HepG2 (cell line): ENCODE data around the gene GSK3A. TPM values are rescaled to one million over a fixed set of nuclear protein-coding genes. Genes with fewer than 3 reads are reported as not detected.

ENCODE experiments used
- GZF1 ChIP-seq: sonication (generic); formaldehyde crosslinking; IDR thresholded peaks from 2 replicates; pipeline ENCODE4 v1.5.1; 2020; ENCODE audit warnings: mild to moderate bottlenecking, missing genetic modification reagents
- HES4 ChIP-seq: sonication (generic); formaldehyde crosslinking; IDR thresholded peaks from 2 replicates; pipeline ENCODE4 v1.9.0; 2021; ENCODE audit warnings: mild to moderate bottlenecking, missing genetic modification reagents, borderline replicate concordance
- HOXA7 ChIP-seq: sonication (generic); formaldehyde crosslinking; IDR thresholded peaks from 2 replicates; pipeline ENCODE4 v1.8.1; 2022; ENCODE audit warnings: mild to moderate bottlenecking, missing genetic modification reagents, moderate library complexity
- MAF1 ChIP-seq: sonication (generic); formaldehyde crosslinking; IDR thresholded peaks from 2 replicates; pipeline ENCODE4 v1.5.0; 2020; ENCODE audit warnings: missing genetic modification reagents, borderline replicate concordance
- MAZ ChIP-seq, 2 experiments: sonication (generic) in 1 of 2; formaldehyde crosslinking in 1 of 2; IDR thresholded peaks; 2 replicates each; pipeline versions ENCODE4 v1.5.0 to v1.6.1; 2012 to 2020; ENCODE audit warnings: low read depth in 2 of 2, mild to moderate bottlenecking in 2 of 2, borderline replicate concordance in 1 of 2, improper control_type of control experiment in 1 of 2, low read length in 1 of 2, missing genetic modification reagents in 1 of 2, moderate library complexity in 1 of 2
- TEAD3 ChIP-seq: optimal IDR thresholded peaks from 2 replicates; pipeline ENCODE3; 2016; ENCODE audit warnings: borderline replicate concordance
- ZNF800 ChIP-seq: sonication (generic); formaldehyde crosslinking; IDR thresholded peaks from 2 replicates; pipeline ENCODE4 v1.4.0; 2020; ENCODE audit warnings: missing genetic modification reagents
- polyA plus RNA-seq, 8 experiments: library from polyadenylated mRNA; depleted of rRNA in 3 of 8; stranded (reverse) in 7 of 8; unstranded in 1 of 8; fragments of >200 nt; fragmentation: Illumina TruSeq in 4 of 8; extraction: Trizol in 4 of 8; gene quantifications; 2 replicates each; pipeline versions ENCODE4 v1.2.1 to v1.2.3, GENCODE V29; 2011 to 2016; ENCODE audit warnings: low read depth in 4 of 8, missing spikeins in 1 of 8, mixed read lengths in 1 of 8; ENCODE audit not compliant: insufficient read depth in 1 of 8
- total RNA-seq, 5 experiments: library from RNA; depleted of rRNA; stranded (reverse); fragments of >200 nt; fragmentation: Illumina TruSeq; extraction: Trizol; gene quantifications; 2 replicates each; pipeline ENCODE4 v1.2.3, GENCODE V29; 2016; ENCODE audit warnings: low read depth in 1 of 5
- TF ChIP-seq, protein P1 (sequence below): sonication (generic); formaldehyde crosslinking; IDR thresholded peaks from 2 replicates; pipeline ENCODE4 v1.4.0; 2020; ENCODE audit warnings: mild to moderate bottlenecking, missing genetic modification reagents
- TF ChIP-seq, protein P2 (sequence below): sonication (generic); formaldehyde crosslinking; IDR thresholded peaks from 2 replicates; pipeline ENCODE4 v1.8.1; 2023; ENCODE audit warnings: mild to moderate bottlenecking, missing genetic modification reagents
- TF ChIP-seq, protein P3 (sequence below): sonication (generic); formaldehyde crosslinking; IDR thresholded peaks from 2 replicates; pipeline ENCODE4 v1.4.0; 2020; ENCODE audit warnings: mild to moderate bottlenecking, missing genetic modification reagents
- TF ChIP-seq, protein P4 (sequence below): IDR thresholded peaks from 2 replicates; pipeline ENCODE4 v1.6.1; 2016; ENCODE audit warnings: missing biosample characterization, missing genetic modification reagents, low read depth

GSK3A gene
- total and polyA plus RNA-seq, 2 of the 13 experiments (the other 11 are each of a cell fraction or from before 2014, with no cell fraction given): 16.9 to 52.5 TPM

DNA sequence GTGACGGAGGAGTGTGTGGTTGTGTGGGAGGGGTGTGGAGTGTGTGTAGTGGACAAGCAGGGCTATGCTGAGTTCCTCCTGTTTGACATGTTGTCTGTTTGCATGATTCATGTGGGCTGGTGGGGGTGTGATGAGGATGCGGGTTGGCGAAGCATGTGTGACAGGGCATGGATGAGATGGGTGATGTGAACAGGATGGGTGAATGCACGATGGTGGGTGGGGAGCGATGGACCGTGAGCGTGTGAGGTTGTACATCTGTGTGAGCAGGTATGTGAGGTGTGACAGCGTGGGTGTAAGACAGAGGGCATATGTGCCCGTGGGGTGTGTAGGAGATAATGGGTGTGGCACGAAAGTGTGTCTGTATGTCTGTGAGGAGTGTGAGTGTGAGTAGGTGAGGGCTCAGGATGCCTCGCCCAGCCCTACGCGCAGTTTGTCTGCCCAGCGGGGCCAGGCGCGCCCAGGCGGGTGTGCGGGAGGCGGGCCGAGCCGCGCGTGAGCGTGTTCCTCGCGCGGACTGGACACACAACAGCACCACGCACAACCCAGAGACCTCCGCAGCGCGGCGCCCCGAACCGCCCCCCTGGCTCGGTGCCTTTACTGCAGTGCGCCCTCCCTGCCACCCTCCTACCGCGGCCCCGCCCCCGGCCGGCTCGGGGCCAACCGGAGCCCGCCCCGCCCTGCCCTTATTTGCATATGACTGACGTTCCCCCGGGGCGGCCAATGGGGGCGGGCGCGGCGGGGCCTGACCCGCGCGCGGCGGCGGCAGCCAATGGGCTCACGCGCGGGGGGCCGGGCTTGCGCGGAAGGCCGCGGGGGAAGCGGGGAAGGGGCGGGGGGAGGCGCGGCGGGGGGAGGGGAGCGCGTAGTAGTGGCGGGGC is 41.0 kb upstream of the GSK3A start (continued):
- TF ChIP-seq, protein P1, sequence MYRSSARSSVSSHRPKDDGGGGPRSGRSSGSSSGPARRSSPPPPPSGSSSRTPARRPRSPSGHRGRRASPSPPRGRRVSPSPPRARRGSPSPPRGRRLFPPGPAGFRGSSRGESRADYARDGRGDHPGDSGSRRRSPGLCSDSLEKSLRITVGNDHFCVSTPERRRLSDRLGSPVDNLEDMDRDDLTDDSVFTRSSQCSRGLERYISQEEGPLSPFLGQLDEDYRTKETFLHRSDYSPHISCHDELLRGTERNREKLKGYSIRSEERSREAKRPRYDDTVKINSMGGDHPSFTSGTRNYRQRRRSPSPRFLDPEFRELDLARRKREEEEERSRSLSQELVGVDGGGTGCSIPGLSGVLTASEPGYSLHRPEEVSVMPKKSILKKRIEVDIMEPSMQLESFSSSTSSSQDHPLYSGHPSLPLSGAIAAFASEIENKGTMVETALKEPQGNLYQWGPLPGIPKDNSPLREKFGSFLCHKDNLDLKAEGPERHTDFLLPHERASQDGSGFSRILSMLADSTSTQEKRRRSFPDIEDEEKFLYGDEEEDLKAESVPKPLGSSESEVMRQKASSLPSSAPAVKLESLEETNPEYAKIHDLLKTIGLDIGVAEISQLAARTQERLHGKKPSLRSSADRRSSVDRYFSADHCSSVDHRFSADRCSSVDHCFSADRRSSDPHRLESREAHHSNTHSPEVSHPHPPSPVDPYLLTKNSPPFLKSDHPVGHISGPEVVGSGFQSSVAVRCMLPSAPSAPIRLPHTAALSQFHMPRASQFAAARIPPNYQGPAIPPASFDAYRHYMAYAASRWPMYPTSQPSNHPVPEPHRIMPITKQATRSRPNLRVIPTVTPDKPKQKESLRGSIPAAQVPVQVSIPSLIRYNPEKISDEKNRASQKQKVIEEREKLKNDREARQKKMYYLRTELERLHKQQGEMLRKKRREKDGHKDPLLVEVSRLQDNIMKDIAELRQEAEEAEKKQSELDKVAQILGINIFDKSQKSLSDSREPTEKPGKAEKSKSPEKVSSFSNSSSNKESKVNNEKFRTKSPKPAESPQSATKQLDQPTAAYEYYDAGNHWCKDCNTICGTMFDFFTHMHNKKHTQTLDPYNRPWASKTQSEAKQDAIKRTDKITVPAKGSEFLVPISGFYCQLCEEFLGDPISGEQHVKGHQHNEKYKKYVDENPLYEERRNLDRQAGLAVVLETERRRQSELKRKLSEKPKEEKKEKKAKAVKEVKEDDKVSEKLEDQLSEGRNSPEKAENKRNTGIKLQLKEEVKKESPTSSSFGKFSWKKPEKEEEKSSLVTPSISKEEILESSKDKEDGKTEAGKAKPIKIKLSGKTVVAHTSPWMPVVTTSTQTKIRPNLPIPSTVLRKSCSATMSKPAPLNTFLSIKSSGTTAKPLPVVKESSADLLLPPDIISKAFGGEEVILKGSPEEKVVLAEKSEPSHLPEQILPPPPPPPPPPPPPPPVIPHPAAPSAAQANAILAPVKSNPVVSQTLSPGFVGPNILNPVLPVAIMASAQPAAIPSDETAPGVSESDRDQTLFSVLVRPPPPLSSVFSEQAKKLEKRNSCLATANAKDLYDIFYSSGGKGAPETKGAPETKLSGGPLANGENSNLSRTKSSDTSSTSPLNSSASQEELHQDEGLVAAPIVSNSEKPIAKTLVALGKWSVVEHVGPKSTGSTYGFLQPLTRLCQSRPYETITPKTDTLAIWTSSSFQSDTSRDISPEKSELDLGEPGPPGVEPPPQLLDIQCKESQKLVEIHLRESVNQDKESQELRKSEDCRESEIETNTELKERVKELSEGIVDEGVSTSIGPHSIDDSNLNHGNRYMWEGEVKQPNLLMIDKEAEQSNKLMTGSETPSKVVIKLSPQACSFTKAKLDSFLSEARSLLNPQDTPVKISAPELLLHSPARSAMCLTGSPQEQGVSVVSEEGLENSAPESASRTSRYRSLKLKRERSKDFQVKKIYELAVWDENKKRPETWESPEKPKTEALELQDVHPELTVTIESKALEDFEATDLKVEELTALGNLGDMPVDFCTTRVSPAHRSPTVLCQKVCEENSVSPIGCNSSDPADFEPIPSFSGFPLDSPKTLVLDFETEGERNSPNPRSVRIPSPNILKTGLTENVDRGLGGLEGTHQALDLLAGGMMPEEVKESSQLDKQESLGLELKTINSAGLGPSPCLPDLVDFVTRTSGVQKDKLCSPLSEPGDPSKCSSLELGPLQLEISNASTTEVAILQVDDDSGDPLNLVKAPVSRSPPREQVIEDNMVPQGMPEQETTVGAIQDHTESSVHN (CRISPR knock-in tag): no peak
- 0 out of 2 replicates have a peak, but pooled peaks have one; percentile 33 for TF ChIP-seq HES4 (CRISPR knock-in tag)
- no peak for TF ChIP-seq MAF1 (CRISPR knock-in tag)
- no peak for TF ChIP-seq GZF1 (CRISPR knock-in tag)
- TF ChIP-seq, protein P2, sequence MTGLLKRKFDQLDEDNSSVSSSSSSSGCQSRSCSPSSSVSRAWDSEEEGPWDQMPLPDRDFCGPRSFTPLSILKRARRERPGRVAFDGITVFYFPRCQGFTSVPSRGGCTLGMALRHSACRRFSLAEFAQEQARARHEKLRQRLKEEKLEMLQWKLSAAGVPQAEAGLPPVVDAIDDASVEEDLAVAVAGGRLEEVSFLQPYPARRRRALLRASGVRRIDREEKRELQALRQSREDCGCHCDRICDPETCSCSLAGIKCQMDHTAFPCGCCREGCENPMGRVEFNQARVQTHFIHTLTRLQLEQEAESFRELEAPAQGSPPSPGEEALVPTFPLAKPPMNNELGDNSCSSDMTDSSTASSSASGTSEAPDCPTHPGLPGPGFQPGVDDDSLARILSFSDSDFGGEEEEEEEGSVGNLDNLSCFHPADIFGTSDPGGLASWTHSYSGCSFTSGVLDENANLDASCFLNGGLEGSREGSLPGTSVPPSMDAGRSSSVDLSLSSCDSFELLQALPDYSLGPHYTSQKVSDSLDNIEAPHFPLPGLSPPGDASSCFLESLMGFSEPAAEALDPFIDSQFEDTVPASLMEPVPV: no peak
- no peak for TF ChIP-seq HOXA7
- no peak for TF ChIP-seq ZNF800 (CRISPR knock-in tag)
- TF ChIP-seq, protein P3, sequence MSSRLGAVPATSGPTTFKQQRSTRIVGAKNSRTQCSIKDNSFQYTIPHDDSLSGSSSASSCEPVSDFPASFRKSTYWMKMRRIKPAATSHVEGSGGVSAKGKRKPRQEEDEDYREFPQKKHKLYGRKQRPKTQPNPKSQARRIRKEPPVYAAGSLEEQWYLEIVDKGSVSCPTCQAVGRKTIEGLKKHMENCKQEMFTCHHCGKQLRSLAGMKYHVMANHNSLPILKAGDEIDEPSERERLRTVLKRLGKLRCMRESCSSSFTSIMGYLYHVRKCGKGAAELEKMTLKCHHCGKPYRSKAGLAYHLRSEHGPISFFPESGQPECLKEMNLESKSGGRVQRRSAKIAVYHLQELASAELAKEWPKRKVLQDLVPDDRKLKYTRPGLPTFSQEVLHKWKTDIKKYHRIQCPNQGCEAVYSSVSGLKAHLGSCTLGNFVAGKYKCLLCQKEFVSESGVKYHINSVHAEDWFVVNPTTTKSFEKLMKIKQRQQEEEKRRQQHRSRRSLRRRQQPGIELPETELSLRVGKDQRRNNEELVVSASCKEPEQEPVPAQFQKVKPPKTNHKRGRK (CRISPR knock-in tag): no peak
- TF ChIP-seq MAZ (IDR thresholded peaks at IDR 0.05; ENCODE audit: borderline replicate concordance, low read depth, low read length): no peak
- no peak; the same call in none of the 2 replicates for TF ChIP-seq MAZ (CRISPR knock-in tag; IDR thresholded peaks at IDR 0.05; ENCODE audit: low read depth)
- peak; percentile 8 for TF ChIP-seq TEAD3 (CRISPR knock-in tag)
- TF ChIP-seq, protein P4, sequence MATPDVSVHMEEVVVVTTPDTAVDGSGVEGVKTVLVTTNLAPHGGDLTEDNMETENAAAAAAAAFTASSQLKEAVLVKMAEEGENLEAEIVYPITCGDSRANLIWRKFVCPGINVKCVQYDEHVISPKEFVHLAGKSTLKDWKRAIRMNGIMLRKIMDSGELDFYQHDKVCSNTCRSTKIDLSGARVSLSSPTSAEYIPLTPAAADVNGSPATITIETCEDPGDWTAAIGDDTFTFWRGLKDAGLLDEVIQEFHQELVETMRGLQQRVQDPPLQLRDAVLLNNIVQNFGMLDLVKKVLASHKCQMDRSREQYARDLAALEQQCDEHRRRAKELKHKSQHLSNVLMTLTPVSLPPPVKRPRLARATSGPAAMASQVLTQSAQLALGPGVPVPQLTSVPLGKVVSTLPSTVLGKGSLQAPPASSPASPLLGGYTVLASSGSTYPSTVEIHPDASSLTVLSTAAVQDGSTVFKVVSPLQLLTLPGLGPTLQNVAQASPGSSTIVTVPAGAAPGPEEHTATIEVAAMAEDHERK (CRISPR knock-in tag): no peak
